ELR (cell line): ENCODE results near the gene CDK2.
A peak's percentile ranks its signal among the peaks of the same experiment; 100 is the strongest.

Experiments used
- DNase-seq: peaks from one replicate; pipeline ENCODE4 v3.0.0-alpha.2; 2015; ENCODE audit warnings: low read depth

The CDK2 gene

GRCh38 chr12:55937981-55938380 lies 28.6 kb upstream of the CDK2 start:
- DNase-seq, result peak; percentile 77

GRCh38 chr12:55938826-55939501 lies 27.7 kb upstream of the CDK2 start:
- peak; percentile 23 for DNase-seq

GRCh38 chr12:55940065-55940732 lies 26.4 kb upstream of the CDK2 start:
- DNase-seq, result peak; percentile 89

- DNase-seq, result no peak
These were observed 24.6 kb upstream of the CDK2 start for GRCh38 chr12:55942055-55942454.

GRCh38 chr12:55942577-55943136 lies 24.0 kb upstream of the CDK2 start:
- no peak for DNase-seq

- no peak for DNase-seq
These were observed 20.1 kb upstream of the CDK2 start for GRCh38 chr12:55946553-55946952.

GRCh38 chr12:55955344-55955743 lies 11.3 kb upstream of the CDK2 start:
- no peak for DNase-seq

- peak; percentile 90 for DNase-seq
These were observed 10.7 kb upstream of the CDK2 start for GRCh38 chr12:55955800-55956508.

GRCh38 chr12:55957106-55957859 lies 9.3 kb upstream of the CDK2 start:
- DNase-seq, result no peak

- no peak for DNase-seq
These were observed 2.9 kb upstream of the CDK2 start for GRCh38 chr12:55963760-55964159.

- DNase-seq, result no peak
These were observed 1.4 kb upstream of the CDK2 start for GRCh38 chr12:55965240-55965639.

GRCh38 chr12:55965941-55966407 lies 656 bp upstream of the CDK2 start, which contains the start of gene PMEL:
Gene PMEL, minus strand, starts transcription at chr12:55966042. Its CDS starts 31 bp downstream, at chr12:55966011.
- DNase-seq, result no peak

- DNase-seq, result no peak
These were observed 2.7 kb downstream of the CDK2 start for GRCh38 chr12:55969356-55969755.

GRCh38 chr12:55970775-55971174 lies 4.1 kb downstream of the CDK2 start:
- peak; percentile 81 for DNase-seq

- peak; percentile 82 for DNase-seq
These were observed 5.4 kb downstream of the CDK2 start for GRCh38 chr12:55972042-55972441.

GRCh38 chr12:55972456-55972855 lies 5.8 kb downstream of the CDK2 start:
- no peak for DNase-seq

GRCh38 chr12:55972911-55973598 lies 6.4 kb downstream of the CDK2 start:
- no peak for DNase-seq

- DNase-seq, result peak; percentile 100
These were observed 7.1 kb downstream of the CDK2 start, which contains the start of gene RAB5B for GRCh38 chr12:55973599-55974307. Gene RAB5B, plus strand, starts transcription at chr12:55974078. Its CDS starts 12,883 bp downstream, at chr12:55986961.

- peak; percentile 64 for DNase-seq
These were observed 7.7 kb downstream of the CDK2 start for GRCh38 chr12:55974308-55974730.

GRCh38 chr12:55978393-55978792 lies 11.8 kb downstream of the CDK2 start:
- no peak for DNase-seq
